Karpas-422 (cell line): Measurements from ENCODE around the gene MALRD1. TPM values are rescaled to one million over a fixed set of nuclear protein-coding genes. Genes with fewer than 3 reads are reported as not detected.

ENCODE experiments used
- DNase-seq: peaks from one replicate; pipeline ENCODE4 v3.0.0-alpha.2; 2015
- H2AFZ ChIP-seq: fragments of 200-600 bp; sonication (generic); 2 replicates; pipeline ENCODE4 v1.6.1; 2014; ENCODE audit warnings: antibody characterized with exemption, low read length, mixed read lengths
- H3K27ac ChIP-seq: fragments of 200-600 bp; sonication (generic); 2 replicates; pipeline ENCODE4 v1.5.1; 2014; ENCODE audit warnings: mild to moderate bottlenecking, low read length, moderate library complexity
- H3K27me3 ChIP-seq: fragments of 200-600 bp; sonication (generic); 2 replicates; pipeline ENCODE4 v1.6.1; 2014; ENCODE audit warnings: low read length, mixed read lengths
- H3K36me3 ChIP-seq: fragments of 200-600 bp; sonication (generic); 2 replicates; pipeline ENCODE4 v1.6.1; 2014; ENCODE audit warnings: low read length, mixed read lengths; ENCODE audit not compliant: insufficient read depth
- H3K4me1 ChIP-seq: fragments of 200-600 bp; sonication (generic); 2 replicates; pipeline ENCODE4 v1.6.1; 2014; ENCODE audit warnings: mild to moderate bottlenecking, low read length, mixed read lengths
- H3K4me2 ChIP-seq: fragments of 200-600 bp; sonication (generic); 2 replicates; pipeline ENCODE4 v1.6.1; 2014; ENCODE audit warnings: low read length, low read depth, mild to moderate bottlenecking; ENCODE audit not compliant: poor library complexity, severe bottlenecking
- H3K4me3 ChIP-seq: fragments of 200-600 bp; sonication (generic); 2 replicates; pipeline ENCODE4 v1.5.1; 2014; ENCODE audit warnings: mild to moderate bottlenecking, antibody characterized with exemption, low read length, mixed read lengths
- H3K79me2 ChIP-seq: fragments of 200-600 bp; sonication (generic); 2 replicates; pipeline ENCODE4 v1.6.1; 2014; ENCODE audit warnings: mild to moderate bottlenecking, low read length, mixed read lengths
- H3K9ac ChIP-seq: fragments of 200-600 bp; sonication (generic); 2 replicates; pipeline ENCODE4 v1.6.0; 2014; ENCODE audit warnings: low read length
- H3K9me2 ChIP-seq: fragments of 200-600 bp; sonication (generic), shearing (Covaris generic); replicated peaks from 2 replicates; pipeline ENCODE4 v1.6.0; 2014; ENCODE audit warnings: mild to moderate bottlenecking, low read length, moderate library complexity; ENCODE audit not compliant: insufficient read depth
- H3K9me3 ChIP-seq: fragments of 300-700, 200-600 bp; sonication (generic); 2 replicates; pipeline ENCODE4 v1.6.1; 2014; ENCODE audit warnings: low read length, mixed read lengths
- H4K20me1 ChIP-seq: fragments of 200-600 bp; sonication (generic); 2 replicates; pipeline ENCODE4 v1.6.1; 2014; ENCODE audit warnings: mild to moderate bottlenecking, antibody characterized with exemption, low read length, low read depth; ENCODE audit not compliant: insufficient read depth
- total RNA-seq: library from RNA; depleted of rRNA; stranded (reverse); fragments of >200 nt; shearing (Covaris generic); gene quantifications from 2 replicates; pipeline ENCODE4 v1.2.3, GENCODE V29; 2014; ENCODE audit warnings: low replicate concordance

Gene MALRD1
- total RNA-seq, 1 experiment from 2014 or later, result not detected

- Histone ChIP-seq H3K9ac (no peak overlapping the region), H3K36me3 (no peaks in the 10 kb centered on the region), H2AFZ (no peak overlapping the region), H3K9me3 (peaks cover 37% of the 10 kb centered on the region), H3K9me2 (no peaks in the 10 kb centered on the region), H3K27ac (no peak overlapping the region), H3K4me1 (no peaks in the 10 kb centered on the region), H3K4me2 (no peak overlapping the region), H3K27me3 (no peaks in the 10 kb centered on the region), H3K79me2 (no peaks in the 10 kb centered on the region), H3K4me3 (no peak overlapping the region), H4K20me1 (no peaks in the 10 kb centered on the region)
- DNase-seq, result no peak
Measured at GRCh38 chr10:19063986-19064385, 15.4 kb downstream of the MALRD1 start.

GRCh38 chr10:19071946-19072345 lies 23.3 kb downstream of the MALRD1 start:
- peaks cover 16% of the 10 kb centered on the region for H3K9me3 ChIP-seq
- H3K4me1 ChIP-seq, result no peaks in the 10 kb centered on the region
- no peak overlapping the region for H3K4me3 ChIP-seq
- H2AFZ ChIP-seq, result no peak overlapping the region
- H3K36me3 ChIP-seq, result no peaks in the 10 kb centered on the region
- no peaks in the 10 kb centered on the region for H4K20me1 ChIP-seq
- H3K9me2 ChIP-seq, result no peaks in the 10 kb centered on the region
- no peaks in the 10 kb centered on the region for H3K27me3 ChIP-seq
- no peaks in the 10 kb centered on the region for H3K79me2 ChIP-seq
- no peak overlapping the region for H3K9ac ChIP-seq
- no peak overlapping the region for H3K4me2 ChIP-seq
- no peak for DNase-seq
- no peak overlapping the region for H3K27ac ChIP-seq

- Histone ChIP-seq H3K79me2 (no peaks in the 10 kb centered on the region), H3K9me2 (no peaks in the 10 kb centered on the region), H4K20me1 (no peaks in the 10 kb centered on the region), H3K27me3 (no peaks in the 10 kb centered on the region), H3K4me2 (no peak overlapping the region), H3K36me3 (no peaks in the 10 kb centered on the region), H3K9me3 (peaks cover 2% of the 10 kb centered on the region; the same call in 1 of the 2 replicates), H3K4me3 (no peak overlapping the region), H2AFZ (no peak overlapping the region), H3K27ac (no peak overlapping the region), H3K4me1 (no peaks in the 10 kb centered on the region), H3K9ac (no peak overlapping the region)
- DNase-seq, result no peak
Measured at GRCh38 chr10:19077276-19077675, 28.7 kb downstream of the MALRD1 start.

- no peak overlapping the region for H3K9ac ChIP-seq
- no peaks in the 10 kb centered on the region for H3K36me3 ChIP-seq
- H3K9me2 ChIP-seq, result no peaks in the 10 kb centered on the region
- no peak for DNase-seq
- no peaks in the 10 kb centered on the region for H3K4me1 ChIP-seq
- no peak overlapping the region for H3K4me3 ChIP-seq
- peaks cover 11% of the 10 kb centered on the region for H3K9me3 ChIP-seq
- no peak overlapping the region for H3K27ac ChIP-seq
- no peak overlapping the region for H2AFZ ChIP-seq
- H3K27me3 ChIP-seq, result no peaks in the 10 kb centered on the region
- no peaks in the 10 kb centered on the region for H3K79me2 ChIP-seq
- no peak overlapping the region for H3K4me2 ChIP-seq
- no peaks in the 10 kb centered on the region for H4K20me1 ChIP-seq
Measured at GRCh38 chr10:19096501-19097073, 48.0 kb downstream of the MALRD1 start.

- Histone ChIP-seq H3K27ac (no peak overlapping the region), H3K9me2 (no peaks in the 10 kb centered on the region), H4K20me1 (no peaks in the 10 kb centered on the region), H3K27me3 (no peaks in the 10 kb centered on the region), H3K4me1 (no peaks in the 10 kb centered on the region), H2AFZ (no peak overlapping the region), H3K9me3 (peaks cover 11% of the 10 kb centered on the region), H3K79me2 (no peaks in the 10 kb centered on the region), H3K4me3 (no peak overlapping the region), H3K4me2 (no peak overlapping the region), H3K36me3 (no peaks in the 10 kb centered on the region), H3K9ac (no peak overlapping the region)
- DNase-seq, result no peak
Measured at GRCh38 chr10:19097151-19097550, 48.5 kb downstream of the MALRD1 start.

- no peak for DNase-seq
- Histone ChIP-seq H3K9me2 (no peaks in the 10 kb centered on the region), H4K20me1 (no peaks in the 10 kb centered on the region)
Measured at GRCh38 chr10:19098803-19099202, 50.2 kb downstream of the MALRD1 start.

GRCh38 chr10:19107406-19107805 lies 58.8 kb downstream of the MALRD1 start:
- no peak for DNase-seq
- Histone ChIP-seq H2AFZ (no peak overlapping the region), H3K27me3 (no peaks in the 10 kb centered on the region), H3K4me2 (no peak overlapping the region), H3K9me3 (peaks cover 27% of the 10 kb centered on the region), H3K36me3 (no peaks in the 10 kb centered on the region), H3K9ac (no peak overlapping the region), H4K20me1 (no peaks in the 10 kb centered on the region), H3K4me3 (no peak overlapping the region), H3K79me2 (no peaks in the 10 kb centered on the region), H3K27ac (no peak overlapping the region), H3K9me2 (no peaks in the 10 kb centered on the region), H3K4me1 (no peaks in the 10 kb centered on the region)

More at GRCh38 chr10:19098803-19099202, 50.2 kb downstream of the MALRD1 start:
- no peak overlapping the region for H3K4me3 ChIP-seq
- no peaks in the 10 kb centered on the region for H3K4me1 ChIP-seq
- H2AFZ ChIP-seq, result no peak overlapping the region
- H3K79me2 ChIP-seq, result no peaks in the 10 kb centered on the region
- no peak overlapping the region for H3K27ac ChIP-seq
- H3K36me3 ChIP-seq, result no peaks in the 10 kb centered on the region
- no peak overlapping the region for H3K4me2 ChIP-seq
- peaks cover 13% of the 10 kb centered on the region for H3K9me3 ChIP-seq
- no peak overlapping the region for H3K9ac ChIP-seq
- H3K27me3 ChIP-seq, result no peaks in the 10 kb centered on the region

GRCh38 chr10:19111501-19112267 lies 63.1 kb downstream of the MALRD1 start:
- Histone ChIP-seq H3K4me2 (no peak overlapping the region), H3K9ac (no peak overlapping the region), H2AFZ (no peak overlapping the region), H3K4me3 (no peak overlapping the region), H3K9me2 (no peaks in the 10 kb centered on the region), H4K20me1 (no peaks in the 10 kb centered on the region), H3K4me1 (no peaks in the 10 kb centered on the region), H3K9me3 (peaks cover 29% of the 10 kb centered on the region), H3K27me3 (no peaks in the 10 kb centered on the region), H3K27ac (no peak overlapping the region), H3K36me3 (no peaks in the 10 kb centered on the region), H3K79me2 (no peaks in the 10 kb centered on the region)
- no peak for DNase-seq
